Parathyroid adenoma (tissue), 2 donors: ENCODE results near the gene UBE2R2.
"Not testable (repeated sequence)": the region's sequence is repeated elsewhere in the genome, so short reads cannot be mapped to it uniquely, and the experiment has no call there.

Experiments used
- H2AFZ ChIP-seq: fragments of 300-600 bp; sonication (generic); one replicate; pipeline ENCODE4 v1.7.0; 2017; ENCODE audit warnings: antibody characterized with exemption, mild to moderate bottlenecking
- H3K27ac ChIP-seq: fragments of 300-600 bp; sonication (generic); one replicate; pipeline ENCODE4 v1.7.0; 2017
- H3K27me3 ChIP-seq: fragments of 300-600 bp; sonication (generic); one replicate; pipeline ENCODE4 v1.7.0; 2017; ENCODE audit warnings: low read length; ENCODE audit not compliant: control insufficient read depth, insufficient read depth
- H3K36me3 ChIP-seq: fragments of 300-600 bp; sonication (generic); one replicate; pipeline ENCODE4 v1.7.0; 2017; ENCODE audit warnings: low read length; ENCODE audit not compliant: control insufficient read depth, insufficient read depth
- H3K4me1 ChIP-seq: fragments of 300-600 bp; sonication (generic); one replicate; pipeline ENCODE4 v1.7.0; 2017; ENCODE audit warnings: control low read depth
- H3K4me2 ChIP-seq: fragments of 300-600 bp; sonication (generic); one replicate; pipeline ENCODE4 v1.7.0; 2017; ENCODE audit warnings: low read length
- H3K4me3 ChIP-seq: fragments of 300-600 bp; sonication (generic); one replicate; pipeline ENCODE4 v1.7.0; 2017; ENCODE audit warnings: low read depth, low read length
- H3K79me2 ChIP-seq: fragments of 300-600 bp; sonication (generic); one replicate; pipeline ENCODE4 v1.7.0; 2017; ENCODE audit warnings: control low read depth
- H3K9ac ChIP-seq: fragments of 300-600 bp; sonication (generic); one replicate; pipeline ENCODE4 v1.7.0; 2017; ENCODE audit warnings: mild to moderate bottlenecking
- H3K9me3 ChIP-seq: fragments of 300-600 bp; sonication (generic); one replicate; pipeline ENCODE4 v1.7.0; 2017; ENCODE audit warnings: low read length; ENCODE audit not compliant: control insufficient read depth
- CTCF ChIP-seq: fragments of 300-600 bp; sonication (generic); IDR thresholded peaks from one replicate; pipeline ENCODE4 v1.7.0; 2017; ENCODE audit warnings: antibody characterized with exemption, mild to moderate bottlenecking
- donor health status: primary hyperparathyroidism.

UBE2R2 gene

DNA sequence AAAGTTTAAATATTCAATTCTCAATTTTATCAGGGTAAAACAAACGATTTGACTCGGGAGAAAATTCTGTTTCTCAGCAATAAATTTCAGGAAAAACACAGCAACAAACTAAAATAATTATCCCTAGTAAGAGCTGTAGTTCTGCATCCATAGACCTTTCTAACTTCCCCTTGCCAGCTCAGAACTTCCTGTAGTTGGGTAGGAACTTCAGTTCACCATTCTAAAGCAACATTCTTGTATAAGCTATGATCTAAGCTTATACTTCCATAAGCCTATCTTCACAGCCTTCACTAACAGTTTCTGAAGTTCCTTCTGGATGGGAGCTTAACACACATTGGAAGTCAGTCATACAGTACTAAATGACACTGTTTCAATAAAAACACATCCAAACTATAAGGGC lies 135.1 kb downstream of the UBE2R2 start:
- Histone ChIP-seq H3K27ac (no peak overlapping the region), H3K4me1 (no peaks in the 10 kb centered on the region), H3K27me3 (no peaks in the 10 kb centered on the region), H3K36me3 (no peaks in the 10 kb centered on the region), H3K9me3 (no peaks in the 10 kb centered on the region), H2AFZ (no peak overlapping the region), H3K9ac (no peak overlapping the region), H3K79me2 (no peaks in the 10 kb centered on the region), H3K4me3 (no peak overlapping the region), H3K4me2 (no peak overlapping the region)
- no peak for TF ChIP-seq CTCF

DNA sequence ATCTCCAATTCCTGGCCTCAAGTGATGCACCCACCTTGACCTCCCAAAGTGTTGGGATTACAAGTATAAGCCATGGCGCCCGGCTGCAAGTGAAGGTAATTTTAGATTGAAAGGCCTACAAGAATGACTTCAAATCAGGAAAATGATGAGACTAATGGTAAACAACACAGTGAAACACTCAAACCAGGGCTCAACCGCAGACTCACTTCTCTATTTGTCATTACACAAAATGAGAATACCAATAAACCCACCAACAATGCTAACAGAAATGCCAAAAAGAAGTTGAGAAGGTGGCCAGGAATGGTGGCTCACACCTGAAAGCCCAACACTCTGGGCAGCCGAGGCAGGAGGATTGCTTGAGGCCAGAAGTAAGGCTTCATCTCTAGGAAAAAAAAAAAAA lies 139.6 kb downstream of the UBE2R2 start:
- Histone ChIP-seq H3K27ac (no peak overlapping the region), H3K9ac (no peak overlapping the region), H3K9me3 (no peaks in the 10 kb centered on the region), H3K4me1 (no peaks in the 10 kb centered on the region), H3K36me3 (no peaks in the 10 kb centered on the region), H3K4me2 (no peak overlapping the region), H2AFZ (no peak overlapping the region), H3K4me3 (no peak overlapping the region), H3K79me2 (no peaks in the 10 kb centered on the region), H3K27me3 (no peaks in the 10 kb centered on the region)
- TF ChIP-seq CTCF, result no peak

GRCh38 chr9:33959725-33960124 lies 142.8 kb downstream of the UBE2R2 start:
- no peak overlapping the region for H3K4me3 ChIP-seq
- H3K79me2 ChIP-seq, result no peaks in the 10 kb centered on the region
- TF ChIP-seq CTCF, result no peak
- H2AFZ ChIP-seq, result no peak overlapping the region
- no peak overlapping the region for H3K4me2 ChIP-seq
- no peaks in the 10 kb centered on the region for H3K27me3 ChIP-seq
- H3K9ac ChIP-seq, result no peak overlapping the region
- H3K9me3 ChIP-seq, result no peaks in the 10 kb centered on the region
- H3K36me3 ChIP-seq, result no peaks in the 10 kb centered on the region
- no peaks in the 10 kb centered on the region for H3K4me1 ChIP-seq
- H3K27ac ChIP-seq, result no peak overlapping the region

DNA sequence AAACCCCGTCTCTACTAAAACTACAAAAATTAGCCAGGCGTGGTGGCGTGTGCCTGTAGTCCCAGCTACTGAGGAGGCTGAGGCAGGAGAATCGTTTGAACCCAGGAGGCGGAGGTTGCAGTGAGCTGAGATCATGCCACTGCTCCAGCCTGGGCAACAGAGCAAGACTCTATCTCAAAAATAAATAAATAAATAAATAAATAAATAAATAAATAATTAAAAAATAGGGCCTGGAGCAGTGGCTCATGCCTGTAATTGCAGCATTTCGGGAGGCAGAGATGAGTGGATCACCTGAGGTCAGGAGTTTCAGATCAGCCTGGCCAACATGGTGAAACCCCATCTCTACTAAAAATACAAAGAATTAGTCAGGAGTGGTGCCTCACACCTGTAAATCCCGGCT lies 145.5 kb downstream of the UBE2R2 start:
- not testable (repeated sequence) for H3K27ac ChIP-seq, H3K79me2 ChIP-seq, H3K4me1 ChIP-seq, H3K4me3 ChIP-seq, H3K27me3 ChIP-seq, H2AFZ ChIP-seq, H3K9me3 ChIP-seq, H3K36me3 ChIP-seq, H3K4me2 ChIP-seq, H3K9ac ChIP-seq

DNA sequence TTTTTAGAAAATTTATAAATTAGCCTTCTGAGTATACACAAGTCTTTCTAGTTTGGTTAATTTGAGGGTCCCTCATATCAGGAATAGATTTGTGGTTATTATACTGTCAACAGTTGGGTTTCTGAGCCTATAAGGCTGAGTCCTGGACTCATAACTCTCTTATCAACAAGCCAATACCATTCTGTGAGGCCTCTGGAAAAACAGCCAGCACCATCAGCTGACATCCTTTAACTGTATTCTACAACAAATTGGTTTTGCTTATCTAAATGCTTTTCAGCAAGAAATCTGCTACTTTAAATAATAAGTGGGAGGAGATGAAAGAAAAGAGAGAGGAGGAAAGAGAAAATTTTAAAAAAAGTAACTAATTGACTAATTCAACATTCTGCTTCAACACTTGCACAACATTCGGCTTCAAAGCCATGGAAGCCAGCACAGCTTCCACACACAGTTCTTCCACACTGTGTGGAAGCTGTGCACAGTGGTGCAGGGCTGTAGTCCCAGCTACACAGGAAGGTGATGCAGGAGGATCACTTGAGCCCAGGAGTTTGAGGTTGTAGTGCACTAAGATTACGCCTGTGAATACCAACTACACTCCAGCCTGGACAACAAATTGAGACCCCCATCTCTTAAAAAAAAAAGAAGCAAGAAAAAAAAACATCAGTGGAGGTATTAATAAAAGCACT lies 147.3 kb downstream of the UBE2R2 start:
- TF ChIP-seq CTCF, result no peak
- no peak overlapping the region for H3K4me3 ChIP-seq
- no peak overlapping the region for H3K4me2 ChIP-seq
- no peak overlapping the region for H3K27ac ChIP-seq
- H3K9ac ChIP-seq, result no peak overlapping the region
- H3K27me3 ChIP-seq, result no peaks in the 10 kb centered on the region
- no peaks in the 10 kb centered on the region for H3K9me3 ChIP-seq
- H3K79me2 ChIP-seq, result no peaks in the 10 kb centered on the region
- no peak overlapping the region for H2AFZ ChIP-seq
- no peaks in the 10 kb centered on the region for H3K36me3 ChIP-seq
- no peaks in the 10 kb centered on the region for H3K4me1 ChIP-seq
